HG02943 (cell line): ENCODE measurements around the gene OR2H1.

ENCODE experiments used
- ATAC-seq: cut with Tn5 transposase; IDR thresholded peaks from one replicate; pipeline ENCODE4 v1.9.1; 2021; ENCODE audit warnings: mild to moderate bottlenecking, low read depth, moderate library complexity; ENCODE audit not compliant: unreplicated experiment

Gene OR2H1

DNA sequence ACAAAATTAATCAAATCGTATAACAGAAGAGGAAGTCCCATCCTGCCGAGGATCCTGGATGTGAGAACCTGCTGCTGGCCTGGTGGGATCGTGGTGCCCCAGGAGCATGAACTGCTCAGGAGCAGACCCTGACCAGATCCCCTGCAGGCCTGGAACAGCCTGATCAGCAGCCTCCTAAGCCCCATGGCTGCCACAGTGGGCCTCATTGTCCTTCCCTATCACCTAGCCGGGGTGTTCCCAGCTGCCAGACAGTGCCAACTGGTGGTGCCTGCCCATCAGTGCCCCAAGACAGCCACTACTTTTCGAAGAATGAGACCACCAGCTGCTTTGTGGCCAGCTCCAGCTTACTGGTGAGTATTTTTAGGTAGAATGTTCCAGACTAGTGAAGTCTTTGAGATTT, 50.4 kb downstream of the OR2H1 start:
- no peak for ATAC-seq

DNA sequence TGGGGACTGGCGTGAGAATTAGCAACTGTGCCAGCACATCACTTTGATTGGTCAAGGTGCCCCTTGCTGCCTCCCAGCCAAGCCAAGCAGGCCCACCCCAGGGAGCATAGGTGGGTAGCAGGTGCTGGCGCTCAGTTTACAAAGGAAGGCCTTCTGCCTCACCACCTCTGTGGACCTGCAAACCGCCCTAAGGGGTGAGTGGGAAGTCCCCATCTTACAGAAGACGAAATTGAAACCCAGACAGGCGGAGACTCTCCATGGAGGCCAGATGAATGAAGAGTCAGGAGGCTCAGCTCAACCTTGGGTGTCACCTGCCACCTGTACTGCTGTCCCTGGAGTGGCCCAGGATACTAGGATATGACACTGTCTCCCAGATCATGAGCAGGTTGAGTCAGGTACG, 52.3 kb downstream of the OR2H1 start:
- ATAC-seq = peak; percentile 71

DNA sequence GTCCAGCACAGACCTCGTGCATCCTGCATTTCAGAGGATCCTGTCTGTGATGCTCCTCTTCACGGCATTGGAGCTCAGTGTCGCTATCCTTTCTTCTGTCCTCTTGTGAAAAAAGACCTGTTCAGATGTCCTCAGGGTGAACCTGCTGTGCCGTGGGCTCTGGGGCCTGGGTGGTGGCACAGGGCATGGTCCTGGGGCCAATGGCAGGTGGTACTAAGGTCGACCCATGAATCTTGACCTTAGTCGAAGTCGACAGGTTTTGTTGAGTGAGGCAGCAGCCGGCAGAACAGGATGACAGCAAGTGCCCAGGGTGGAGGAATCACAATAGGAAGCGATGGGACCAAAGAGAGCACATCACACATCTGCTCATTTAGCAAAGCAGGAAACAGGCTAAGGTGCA, 52.8 kb downstream of the OR2H1 start:
- no peak for ATAC-seq

DNA sequence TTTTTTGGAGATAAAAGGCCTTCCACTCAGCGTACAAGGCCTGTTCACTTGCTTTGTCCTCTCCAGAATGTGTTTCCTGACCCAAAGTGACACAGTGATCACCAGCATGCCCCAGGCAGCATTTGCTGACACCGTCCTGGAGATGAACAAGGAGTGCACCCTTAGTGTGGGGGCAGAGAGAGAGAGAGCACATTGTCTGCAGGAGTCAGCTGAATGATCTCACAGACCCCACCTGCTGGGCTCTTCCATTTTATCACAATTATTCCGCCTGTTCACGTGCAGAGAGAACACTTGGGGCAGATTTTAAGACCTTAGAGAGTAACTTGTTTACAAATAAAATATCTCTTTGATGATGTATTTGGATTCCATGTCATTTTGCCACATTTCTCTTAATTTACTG, 53.2 kb downstream of the OR2H1 start:
- no peak for ATAC-seq

DNA sequence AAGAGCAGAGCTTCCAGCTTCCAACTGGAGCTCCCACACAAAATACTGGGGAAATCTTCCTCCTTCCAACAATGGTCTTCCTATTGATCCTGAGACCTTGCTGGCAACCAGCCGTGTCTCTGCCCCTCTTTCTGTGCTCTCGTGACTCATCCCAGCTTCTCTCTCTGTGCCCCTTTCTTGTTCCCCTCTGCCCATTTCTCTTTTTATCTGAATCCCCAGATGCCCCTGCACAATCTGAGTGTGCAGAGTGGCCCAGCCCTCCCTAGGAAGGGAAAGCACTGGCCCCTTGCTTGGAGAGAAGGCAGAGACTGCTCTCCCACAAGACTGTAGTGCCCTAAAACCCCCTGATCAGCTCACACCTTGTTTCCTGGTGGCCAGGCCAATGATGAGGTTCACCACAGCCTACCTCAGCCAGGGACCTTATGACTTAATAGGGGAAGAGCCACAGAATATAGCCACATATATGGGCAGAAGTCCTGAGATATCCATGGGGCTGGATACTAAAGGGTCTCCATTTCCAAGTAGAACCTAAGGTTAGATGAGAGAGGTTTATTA, 53.9 kb downstream of the OR2H1 start:
- no peak for ATAC-seq
